Measurements from ENCODE around the gene MFRP. TPM values are rescaled to one million over a fixed set of nuclear protein-coding genes. Genes with fewer than 3 reads are reported as not detected.

Gene MFRP
- total and polyA plus RNA-seq, 9 of the 15 experiments (the other 6 are each of a cell fraction or from before 2014, with no cell fraction given): not detected

- intact Hi-C loops (cut with micrococcal nuclease) (loop anchor here (5.0 kb wide), 1 partner anchor 37 kb away; no protein-coding TSS in a partner anchor), in situ Hi-C loops (cut with MboI) (no loop called here)
- BruUV-seq (replicated peaks): TSS peak; percentile 74
- H3K9ac ChIP-seq (ENCODE audit: insufficient read depth in 1 of 2, low read depth in 2 of 2, low read length in 2 of 2): peak overlapping the region; percentile 88 to 97
- no peaks in the 10 kb centered on the region for H3K9me1 ChIP-seq (ENCODE audit: control insufficient read depth, insufficient read depth, low read length)
- peak overlapping the region; percentile 95 for H3K4me2 ChIP-seq (ENCODE audit: insufficient read depth, low read length)
- peak overlapping the region; percentile 76 for H3K27ac ChIP-seq (ENCODE audit: extremely low read depth, low read depth, low read length)
- WGBS (ENCODE audit: insufficient coverage, low coverage, missing lambda C conversion rate): 43% methylated on average over 15 of the region's 15 CpGs
- TF ChIP-seq KAT7 (CRISPR knock-in tag; IDR thresholded peaks at IDR 0.05; ENCODE audit: borderline replicate concordance): 0 out of 2 replicates have a peak, but pooled peaks have one; percentile 38
- no peak for TF ChIP-seq ZNF395 (CRISPR knock-in tag; IDR thresholded peaks at IDR 0.05)
- no peak for TF ChIP-seq RFX7 (CRISPR knock-in tag; IDR thresholded peaks at IDR 0.05)
- TF ChIP-seq MAX (CRISPR knock-in tag; IDR thresholded peaks at IDR 0.05): no peak; the same call in 1 of the 2 replicates
- 0 out of 4 replicates have a peak, but pooled peaks of 1 of the 2 experiments have one; percentile 16 for TF ChIP-seq CSDE1 (IDR thresholded peaks at IDR 0.05)
- TF ChIP-seq ZNF280A (IDR thresholded peaks at IDR 0.05; ENCODE audit: low read depth, partially characterized antibody): no peak
- TF ChIP-seq FOXA3 (CRISPR knock-in tag; conservative IDR thresholded peaks at IDR 0.05 in 1 of 2, IDR thresholded peaks at IDR 0.05 in 1 of 2): 0 out of 4 replicates have a peak, but pooled peaks of 1 of the 2 experiments have one; percentile 23
- no peak for TF ChIP-seq CTCFL (IDR thresholded peaks at IDR 0.05; ENCODE audit: borderline replicate concordance, insufficient read depth, low read depth, low read length, poor library complexity, severe bottlenecking)
- no peak for FAIRE-seq
- no peaks in the 10 kb centered on the region for H4K20me1 ChIP-seq (replicated peaks; ENCODE audit: control insufficient read depth, insufficient read depth, low read length)
- ChIA-PET CTCF (ENCODE audit: low intra/inter-chr PET ratio) (no interaction called here), POLR2A (interaction anchor here (0.6 kb wide), 2 partner anchors 129 to 355 kb away, joined by 4 read pairs; partner anchors contain the start of gene CBL)
- peak overlapping the region; percentile 61 for H3K4me3 ChIP-seq
- H3K27me3 ChIP-seq (ENCODE audit: control insufficient read depth in 2 of 2, insufficient read depth in 2 of 2, low read length in 2 of 2): no peaks in the 10 kb centered on the region
- no peak for DNase-seq (ENCODE audit: extremely low read depth in 1 of 4, low spot score in 3 of 4)
- H2AFZ ChIP-seq (ENCODE audit: low read depth, low read length): no peak overlapping the region
- H3K9me3 ChIP-seq (replicated peaks; ENCODE audit: control insufficient read depth, insufficient read depth, low read depth, low read length): no peaks in the 10 kb centered on the region
- peaks cover 23 to 52% of the 10 kb centered on the region in 2 experiments; a peak in 4 of 5 replicates for H3K4me1 ChIP-seq (replicated peaks in 1 of 2; ENCODE audit: control insufficient read depth in 2 of 2, insufficient read depth in 2 of 2, low read length in 2 of 2)
- ATAC-seq: no peak
- H3K36me3 ChIP-seq (ENCODE audit: control insufficient read depth, insufficient read depth, low read length): peaks cover 17% of the 10 kb centered on the region; the same call in 1 of the 3 replicates
- H3K79me2 ChIP-seq (ENCODE audit: control insufficient read depth, insufficient read depth, low read length): peaks cover 30% of the 10 kb centered on the region
These were observed 11.3 kb downstream of the MFRP start for GRCh38 chr11:119335091-119335654.

All from K562 (cell line).